ENCODE results near the gene AANAT.
A peak's percentile ranks its signal among the peaks of the same experiment; 100 is the strongest.

The AANAT gene

GRCh38 chr17:76490112-76490710 is 22.8 kb downstream of the AANAT start:
- no peak for DNase-seq (ENCODE audit: low spot score)

GRCh38 chr17:76491271-76492122 is 24.1 kb downstream of the AANAT start:
- no peak for DNase-seq (ENCODE audit: low spot score)

- peak; percentile 71 for DNase-seq (ENCODE audit: low spot score)
Observed at GRCh38 chr17:76492123-76492988, 25.0 kb downstream of the AANAT start.

DNA sequence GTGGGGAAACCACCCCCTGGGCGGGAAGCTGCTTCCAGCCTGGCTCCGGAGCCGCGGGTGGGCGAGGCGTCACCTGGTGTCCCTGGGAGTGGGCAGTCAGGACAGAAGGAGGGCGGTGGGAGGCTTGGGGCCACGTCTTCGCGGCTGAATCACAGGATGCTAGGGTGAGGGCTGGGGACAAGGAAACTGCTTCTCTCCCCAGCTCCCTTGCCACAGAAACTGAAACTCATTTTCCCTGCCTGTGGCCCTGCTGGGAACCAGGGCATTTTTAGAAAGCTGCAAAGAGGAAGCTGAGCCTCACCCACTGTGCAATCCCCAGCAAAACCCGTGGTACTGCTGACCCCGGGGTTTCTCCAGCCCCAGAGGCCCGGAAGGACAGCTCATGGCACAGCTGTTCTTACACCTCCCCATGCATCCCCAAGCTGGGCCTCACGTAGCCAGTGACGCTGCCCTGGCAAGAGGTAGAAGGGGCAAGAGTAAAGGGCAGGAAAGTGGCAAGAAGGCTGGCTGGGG is 25.6 kb downstream of the AANAT start:
- peak; percentile 60 for DNase-seq (ENCODE audit: low spot score)

DNA sequence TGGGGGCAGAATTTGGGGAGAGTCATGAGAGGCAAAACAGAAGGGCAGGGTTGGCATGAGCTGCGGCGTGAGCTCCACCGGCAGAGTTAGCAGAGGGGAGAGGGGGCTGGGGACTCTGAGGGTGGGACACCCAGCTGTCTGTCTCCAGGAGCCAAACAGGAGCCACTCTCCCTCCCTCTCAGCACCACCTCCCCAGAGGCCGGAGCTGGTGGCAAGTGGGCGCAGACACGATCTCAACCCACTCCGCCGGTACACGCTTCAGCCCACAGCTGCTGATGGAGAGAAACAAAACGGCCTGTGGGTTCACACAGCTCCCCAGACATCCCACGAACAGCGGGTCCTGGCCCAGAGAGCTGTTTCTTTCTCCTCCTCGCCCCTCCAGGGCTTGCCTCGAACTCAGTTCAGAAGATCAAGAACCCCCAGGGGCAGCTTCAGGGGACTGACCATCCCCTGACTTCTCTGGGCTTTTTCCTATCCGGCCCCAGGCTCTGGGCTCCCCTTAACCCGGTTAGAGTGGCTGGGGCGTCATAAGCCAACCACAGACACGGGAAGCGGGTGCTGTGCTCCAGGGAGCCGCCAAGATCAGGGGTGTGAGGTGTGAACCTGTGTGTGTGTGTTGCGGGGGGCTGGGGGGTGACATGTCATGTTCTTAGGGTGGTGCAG is 26.2 kb downstream of the AANAT start:
- no peak for DNase-seq (ENCODE audit: low spot score)

DNA sequence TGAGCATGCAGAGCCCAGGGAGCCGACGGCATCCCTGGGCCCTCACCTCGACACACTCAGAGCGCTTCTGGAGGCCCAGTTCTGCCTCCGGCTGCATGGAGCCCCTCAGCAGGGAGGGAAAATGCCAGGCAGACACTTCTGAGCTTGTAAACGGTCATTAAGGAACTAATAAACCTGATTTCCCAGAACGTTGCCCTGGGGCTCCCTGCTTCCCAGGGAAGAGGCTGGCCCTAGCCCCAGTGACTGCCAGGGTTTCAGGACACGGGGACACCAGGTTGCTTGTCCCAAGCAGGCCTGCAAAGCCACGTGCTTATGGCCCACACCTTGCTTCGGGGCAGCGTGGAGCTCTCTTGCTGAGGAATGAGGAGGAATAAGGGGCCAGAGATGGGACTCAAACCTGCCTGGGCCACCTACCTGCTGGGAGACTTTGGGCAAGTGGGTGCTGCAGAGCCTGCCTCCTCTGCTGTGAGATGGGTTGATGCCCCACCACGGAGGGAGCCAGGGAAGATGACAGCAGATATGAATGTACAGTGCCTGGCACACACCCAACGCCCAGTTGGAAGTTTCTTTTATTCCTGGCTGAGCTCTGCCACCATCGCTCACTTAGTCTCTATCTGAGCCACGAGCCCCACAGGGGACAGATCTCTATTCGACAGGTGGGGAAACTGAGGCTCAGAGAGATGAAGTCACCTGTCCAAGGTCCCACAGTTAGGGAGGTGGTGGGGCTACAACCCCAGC is 28.4 kb downstream of the AANAT start:
- DNase-seq (ENCODE audit: low spot score): no peak

DNA sequence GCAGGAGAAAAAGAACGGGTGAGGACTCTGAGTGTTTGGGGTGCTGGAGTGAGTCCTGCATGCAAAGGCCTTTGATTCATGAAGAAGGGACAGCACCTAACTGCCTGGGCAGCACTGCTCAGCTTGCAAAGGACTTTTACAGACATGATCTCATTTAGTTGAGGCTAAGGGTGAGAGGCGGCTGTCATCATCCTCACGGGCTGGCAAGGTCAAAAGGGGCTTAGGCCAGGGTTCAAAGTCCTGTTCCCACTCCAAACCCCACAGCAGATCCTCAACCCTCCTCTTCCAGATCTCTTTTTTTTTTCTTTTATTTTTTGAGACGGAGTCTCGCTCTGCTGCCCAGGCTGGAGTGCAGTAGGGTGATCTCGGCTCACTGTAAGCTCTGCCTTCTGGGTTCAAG is 29.1 kb downstream of the AANAT start:
- DNase-seq (ENCODE audit: low spot score): no peak

DNA sequence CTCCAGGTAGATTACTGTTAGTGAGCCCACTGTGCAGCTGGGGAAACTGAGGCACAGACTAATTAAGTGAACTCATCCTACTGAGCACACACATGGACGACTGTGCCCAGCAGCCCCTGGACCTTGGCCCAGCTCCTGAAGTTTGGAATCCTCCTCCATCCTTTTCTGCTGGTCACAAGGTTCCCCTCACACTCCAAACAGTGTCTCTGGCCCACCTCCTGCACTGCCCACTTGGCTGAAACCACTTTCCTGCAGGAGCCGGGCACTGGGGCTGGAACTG is 30.2 kb downstream of the AANAT start:
- DNase-seq (ENCODE audit: low spot score): no peak

DNA sequence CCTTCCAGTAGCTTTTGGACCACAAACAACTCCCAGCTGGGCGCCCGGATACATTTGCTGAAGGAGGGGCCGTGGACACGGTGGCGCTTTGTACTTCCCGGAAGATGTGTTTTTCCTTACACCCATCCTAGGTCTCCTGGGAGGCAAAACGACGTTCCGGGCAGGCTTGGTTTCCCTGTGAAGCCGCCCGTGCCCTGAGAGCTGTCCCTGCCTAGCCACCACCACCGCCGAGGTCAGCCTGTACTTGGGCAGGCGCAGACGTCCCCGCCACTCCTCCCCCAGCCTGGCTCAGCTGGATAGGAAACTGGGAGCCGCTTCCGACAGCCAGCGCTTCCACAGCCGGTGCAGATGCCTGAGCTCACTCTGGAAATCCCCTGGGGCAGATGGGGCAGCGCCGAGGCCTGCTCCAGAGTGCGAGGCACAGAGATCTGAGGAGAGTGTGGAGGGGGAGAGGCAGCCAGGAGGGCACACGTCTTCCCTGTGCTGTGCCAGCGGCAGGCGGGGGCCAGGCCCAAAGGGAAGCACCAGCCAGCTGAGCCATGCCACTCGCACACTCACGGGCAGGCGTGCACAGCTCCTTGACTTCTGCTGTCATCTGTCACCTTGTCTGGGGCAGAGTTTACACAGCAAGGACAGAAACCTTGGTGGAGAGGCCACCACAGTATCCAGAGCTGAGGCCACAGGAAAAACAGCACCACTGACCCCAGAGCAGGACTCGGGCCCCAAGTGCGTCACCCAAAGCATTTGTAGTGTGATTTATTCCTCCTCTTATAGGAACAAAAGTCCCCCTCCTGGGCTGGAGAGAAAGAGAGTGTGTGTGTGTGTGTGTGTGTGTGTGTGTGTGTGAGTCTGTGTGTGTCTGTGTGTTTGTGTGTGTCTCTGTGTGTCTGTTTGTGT is 30.8 kb downstream of the AANAT start:
- peak; percentile 72 for DNase-seq (ENCODE audit: low spot score)

- no peak for DNase-seq (ENCODE audit: low spot score)
Observed at GRCh38 chr17:76498876-76499251, 31.5 kb downstream of the AANAT start.

GRCh38 chr17:76499267-76499667 is 31.9 kb downstream of the AANAT start:
- DNase-seq (ENCODE audit: low spot score): peak; percentile 96

GRCh38 chr17:76500074-76500746 is 32.8 kb downstream of the AANAT start:
- peak; percentile 46 for DNase-seq (ENCODE audit: low spot score)

DNA sequence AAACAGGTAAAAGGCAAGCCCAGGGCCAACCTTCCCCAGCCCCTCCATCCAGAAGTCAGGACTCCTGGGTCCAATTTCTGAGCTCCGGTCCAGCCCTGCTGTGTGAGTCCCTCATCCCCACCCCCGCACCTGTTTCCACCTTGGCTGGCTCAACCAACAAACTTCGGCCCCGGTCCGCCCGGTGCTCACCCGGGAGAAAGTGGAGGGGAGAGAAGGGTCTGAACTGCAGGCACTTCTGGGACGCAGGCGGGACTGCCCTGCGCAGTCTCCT is 33.3 kb downstream of the AANAT start:
- peak; percentile 30 for DNase-seq (ENCODE audit: low spot score)

- DNase-seq (ENCODE audit: low spot score): peak; percentile 78
Observed at GRCh38 chr17:76501018-76501826, 33.8 kb downstream of the AANAT start, which contains the start of gene RHBDF2. Gene RHBDF2 (minus strand): TSS chr17:76501423. CDS start chr17:76481524, 19,899 bp downstream.

GRCh38 chr17:76501827-76502307 is 34.5 kb downstream of the AANAT start:
- DNase-seq (ENCODE audit: low spot score): no peak

DNA sequence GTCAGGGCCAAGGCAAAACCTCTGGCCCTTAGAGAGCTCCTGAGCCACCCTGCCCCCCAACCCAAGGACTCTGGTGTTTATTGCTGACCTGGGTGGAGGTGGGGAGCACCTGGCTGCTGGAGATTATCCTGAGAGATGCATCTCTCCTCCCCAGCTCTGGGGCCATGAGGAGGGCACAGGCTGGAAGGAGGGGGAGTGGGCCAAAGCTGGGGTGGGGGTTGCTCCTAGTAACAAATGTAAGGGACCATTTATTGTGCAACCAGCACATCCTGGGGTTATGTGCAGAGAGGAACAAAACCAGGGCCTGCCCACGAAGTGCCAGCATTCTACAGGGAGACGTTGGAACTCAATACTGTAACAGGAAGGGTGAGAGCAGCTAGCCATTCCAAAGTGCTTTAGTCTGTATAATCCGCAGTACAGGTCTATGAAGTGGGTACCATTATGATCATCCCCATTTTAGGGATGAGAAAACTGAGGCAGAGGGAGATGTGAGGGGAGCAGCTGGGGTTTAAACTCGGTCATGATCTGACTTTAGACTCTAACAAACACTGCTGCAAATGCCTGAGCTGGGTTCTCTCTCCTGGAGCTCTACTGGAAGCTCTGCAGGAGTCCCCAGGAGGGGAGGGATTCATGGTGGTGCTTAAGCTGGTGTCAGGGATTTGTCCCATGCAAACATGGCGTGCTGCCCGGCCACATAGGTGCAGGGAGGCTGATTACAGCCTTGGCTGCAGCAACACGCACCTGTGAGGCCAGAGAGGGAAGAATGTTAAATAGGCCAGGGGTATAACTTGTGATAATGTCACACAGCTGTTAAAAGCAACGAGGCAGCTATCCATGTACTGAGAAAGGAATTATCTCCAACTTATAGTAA is 35.2 kb downstream of the AANAT start:
- DNase-seq (ENCODE audit: low spot score): no peak

- DNase-seq (ENCODE audit: low spot score): peak; percentile 32
Observed at GRCh38 chr17:76504117-76504516, 36.7 kb downstream of the AANAT start.

Data from SW480 (cell line).